ENCODE data around the gene BTD. TPM values are rescaled to one million over a fixed set of nuclear protein-coding genes. Genes with fewer than 3 reads are reported as not detected.

The BTD gene
- total and polyA plus RNA-seq, 9 donors: 19.8 to 44.1 (median 30.2) TPM

DNA sequence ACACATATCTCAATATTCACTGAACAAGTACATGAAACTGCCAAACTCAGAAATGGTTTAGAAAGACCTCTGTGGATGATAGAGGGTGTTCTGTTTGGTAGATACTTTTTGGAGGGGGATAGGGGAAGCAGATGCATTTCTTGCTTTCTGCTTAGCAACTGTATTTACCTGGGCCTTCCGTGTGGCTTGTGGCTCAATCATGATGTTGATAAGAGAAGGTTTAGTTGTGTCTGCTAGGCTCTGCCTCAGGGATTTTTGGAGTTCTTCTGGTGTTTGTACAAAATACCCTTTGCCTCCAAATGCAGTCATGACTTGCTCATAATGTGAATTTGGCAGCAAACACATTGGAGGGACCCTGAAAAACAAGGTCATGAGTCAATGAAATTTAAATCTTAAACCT lies 38.4 kb upstream of the BTD start:
- intact Hi-C loops (cut with DNase I): loop anchor here in 2 of 4 donors (10.0 kb wide), 2 partner anchors 128 to 358 kb away; partner anchors contain the start of gene CAPN7 (in 1 of the 2)
- no peaks in the 10 kb centered on the region for H3K4me1 ChIP-seq (ENCODE audit: insufficient read depth)
- 9 to 31% (median 11%) methylated on average over 1 of the region's 1 CpG for WGBS, 3 donors

DNA sequence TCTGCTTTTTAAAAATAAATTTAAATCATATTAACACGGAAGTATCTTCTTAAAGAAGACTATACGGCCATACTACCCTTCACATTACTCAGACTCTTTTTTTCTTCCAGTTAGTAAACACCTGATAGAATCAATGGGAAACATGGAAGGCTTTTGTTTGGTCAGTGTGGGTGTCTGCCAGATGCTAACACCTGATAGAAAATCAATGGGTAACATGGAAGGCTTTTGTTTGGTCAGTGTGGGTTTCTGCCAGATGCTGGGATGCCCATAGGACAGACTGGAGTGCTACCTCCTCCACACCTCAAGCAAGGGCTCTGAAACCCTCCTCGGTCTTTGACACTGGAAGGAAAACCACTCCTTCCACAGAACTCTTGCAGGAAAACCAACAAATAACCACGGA lies 29.4 kb upstream of the BTD start:
- intact Hi-C loops (cut with DNase I): no loop called here
- 91 to 93% (median 92%) methylated on average over 4 of the region's 4 CpGs for WGBS, 3 donors
- no peaks in the 10 kb centered on the region for H3K36me3 ChIP-seq

More for the DNA sequence above, 38.4 kb upstream of the BTD start:
- H3K27me3 ChIP-seq: no peaks in the 10 kb centered on the region
- TF ChIP-seq EP300 (IDR thresholded peaks at IDR 0.05): no peak
- TF ChIP-seq, protein P1, sequence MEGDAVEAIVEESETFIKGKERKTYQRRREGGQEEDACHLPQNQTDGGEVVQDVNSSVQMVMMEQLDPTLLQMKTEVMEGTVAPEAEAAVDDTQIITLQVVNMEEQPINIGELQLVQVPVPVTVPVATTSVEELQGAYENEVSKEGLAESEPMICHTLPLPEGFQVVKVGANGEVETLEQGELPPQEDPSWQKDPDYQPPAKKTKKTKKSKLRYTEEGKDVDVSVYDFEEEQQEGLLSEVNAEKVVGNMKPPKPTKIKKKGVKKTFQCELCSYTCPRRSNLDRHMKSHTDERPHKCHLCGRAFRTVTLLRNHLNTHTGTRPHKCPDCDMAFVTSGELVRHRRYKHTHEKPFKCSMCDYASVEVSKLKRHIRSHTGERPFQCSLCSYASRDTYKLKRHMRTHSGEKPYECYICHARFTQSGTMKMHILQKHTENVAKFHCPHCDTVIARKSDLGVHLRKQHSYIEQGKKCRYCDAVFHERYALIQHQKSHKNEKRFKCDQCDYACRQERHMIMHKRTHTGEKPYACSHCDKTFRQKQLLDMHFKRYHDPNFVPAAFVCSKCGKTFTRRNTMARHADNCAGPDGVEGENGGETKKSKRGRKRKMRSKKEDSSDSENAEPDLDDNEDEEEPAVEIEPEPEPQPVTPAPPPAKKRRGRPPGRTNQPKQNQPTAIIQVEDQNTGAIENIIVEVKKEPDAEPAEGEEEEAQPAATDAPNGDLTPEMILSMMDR (IDR thresholded peaks at IDR 0.05): no peak
- TF ChIP-seq POLR2A (IDR thresholded peaks at IDR 0.05): no peak
- H3K9me3 ChIP-seq: no peaks in the 10 kb centered on the region
- H3K4me3 ChIP-seq: no peak overlapping the region
- H3K36me3 ChIP-seq: no peaks in the 10 kb centered on the region
- H3K27ac ChIP-seq: no peak overlapping the region
- no peak for DNase-seq

GRCh38 chr3:15575446-15575845 lies 26.1 kb upstream of the BTD start:
- 93 to 98% (median 95%) methylated on average over 5 of the region's 5 CpGs for WGBS, 3 donors

More for the DNA sequence above, 29.4 kb upstream of the BTD start:
- no peak for DNase-seq
- Histone ChIP-seq H3K4me3 (no peak overlapping the region), H3K27me3 (no peaks in the 10 kb centered on the region), H3K27ac (no peak overlapping the region), H3K9me3 (no peaks in the 10 kb centered on the region), H3K4me1 (ENCODE audit: insufficient read depth) (no peaks in the 10 kb centered on the region)
- no peak for TF ChIP-seq EP300 (IDR thresholded peaks at IDR 0.05)
- TF ChIP-seq, protein P1 (IDR thresholded peaks at IDR 0.05): no peak
- no peak for TF ChIP-seq POLR2A (IDR thresholded peaks at IDR 0.05)

GRCh38 chr3:15576475-15576874 lies 25.1 kb upstream of the BTD start:
- no peak for DNase-seq
- H3K36me3 ChIP-seq: no peaks in the 10 kb centered on the region
- intact Hi-C loops (cut with DNase I): no loop called here
- WGBS, 3 donors: 70 to 83% (median 82%) methylated on average over 3 of the region's 3 CpGs
- no peak overlapping the region for H3K4me3 ChIP-seq
- H3K27me3 ChIP-seq: no peaks in the 10 kb centered on the region
- H3K4me1 ChIP-seq (ENCODE audit: insufficient read depth): peaks cover 2% of the 10 kb centered on the region
- H3K27ac ChIP-seq: no peak overlapping the region
- H3K9me3 ChIP-seq: no peaks in the 10 kb centered on the region
- TF ChIP-seq EP300 (IDR thresholded peaks at IDR 0.05) (no peak), POLR2A (IDR thresholded peaks at IDR 0.05) (no peak)
- TF ChIP-seq, protein P1 (IDR thresholded peaks at IDR 0.05): no peak

More at GRCh38 chr3:15575446-15575845, 26.1 kb upstream of the BTD start:
- H3K27me3 ChIP-seq: no peaks in the 10 kb centered on the region
- H3K36me3 ChIP-seq: no peaks in the 10 kb centered on the region
- intact Hi-C loops (cut with DNase I): no loop called here
- no peak overlapping the region for H3K27ac ChIP-seq
- no peaks in the 10 kb centered on the region for H3K9me3 ChIP-seq
- H3K4me1 ChIP-seq (ENCODE audit: insufficient read depth): peaks cover 2% of the 10 kb centered on the region
- DNase-seq: no peak
- TF ChIP-seq POLR2A (IDR thresholded peaks at IDR 0.05) (no peak), EP300 (IDR thresholded peaks at IDR 0.05) (no peak)
- TF ChIP-seq, protein P1 (IDR thresholded peaks at IDR 0.05): no peak
- H3K4me3 ChIP-seq: no peak overlapping the region

All from ovary (tissue), 9 donors.